GM19238 (cell line): ENCODE results near the gene PDLIM7.

Experiments
- DNase-seq: peaks from one replicate; pipeline ENCODE4 v3.0.0; 2011; ENCODE audit warnings: low spot score; ENCODE audit not compliant: insufficient read length

PDLIM7 gene

GRCh38 chr5:177475563-177476427 lies 21.6 kb downstream of the PDLIM7 start:
- DNase-seq = no peak

GRCh38 chr5:177474846-177475562 lies 22.4 kb downstream of the PDLIM7 start:
- no peak for DNase-seq

- no peak for DNase-seq
These were observed 23.4 kb downstream of the PDLIM7 start for GRCh38 chr5:177474002-177474476.

- peak; percentile 82 for DNase-seq
These were observed 23.9 kb downstream of the PDLIM7 start, which contains the start of gene DBN1 for GRCh38 chr5:177473443-177474001. TSS of gene DBN1 (minus strand) at chr5:177473634. CDS start at chr5:177473521, 113 bp downstream.

GRCh38 chr5:177472460-177473442 lies 24.7 kb downstream of the PDLIM7 start:
- DNase-seq = peak; percentile 82

GRCh38 chr5:177471610-177472356 lies 25.6 kb downstream of the PDLIM7 start:
- DNase-seq = no peak

GRCh38 chr5:177470759-177471536 lies 26.5 kb downstream of the PDLIM7 start:
- DNase-seq = no peak

- no peak for DNase-seq
These were observed 27.5 kb downstream of the PDLIM7 start for GRCh38 chr5:177469750-177470525.

- no peak for DNase-seq
These were observed 28.4 kb downstream of the PDLIM7 start for GRCh38 chr5:177468685-177469628.

GRCh38 chr5:177468329-177468684 lies 29.1 kb downstream of the PDLIM7 start:
- DNase-seq = no peak

GRCh38 chr5:177467436-177467835 lies 30.0 kb downstream of the PDLIM7 start:
- no peak for DNase-seq

GRCh38 chr5:177466861-177467260 lies 30.5 kb downstream of the PDLIM7 start:
- DNase-seq = no peak

GRCh38 chr5:177465044-177465443 lies 32.4 kb downstream of the PDLIM7 start:
- DNase-seq = no peak

GRCh38 chr5:177462021-177462670 lies 35.3 kb downstream of the PDLIM7 start:
- no peak for DNase-seq

GRCh38 chr5:177459819-177460628 lies 37.4 kb downstream of the PDLIM7 start:
- no peak for DNase-seq

GRCh38 chr5:177459357-177459756 lies 38.0 kb downstream of the PDLIM7 start:
- no peak for DNase-seq
